SK-N-SH (cell line): ENCODE results near the gene CALCB. TPM values are rescaled to one million over a fixed set of nuclear protein-coding genes. Genes with fewer than 3 reads are reported as not detected.

ENCODE experiments used
- CTCF ChIA-PET: fragments of 300-600, 350-600 bp; formaldehyde crosslinking; extraction: SDS; loops from one replicate; lab custom pipeline; 2021; lab: Yijun Ruan, JAX
- POLR2A ChIA-PET: fragments of 350-600 bp; sonication (Branson Sonifier 250); formaldehyde crosslinking; extraction: SDS; loops from one replicate; lab custom pipeline; 2020; ENCODE audit warnings: antibody characterized with exemption, inconsistent platforms; lab: Yijun Ruan, JAX
- DNase-seq: peaks from one replicate; pipeline ENCODE4 v3.0.0; 2012
- H2AFZ ChIP-seq: fragments of 200-600 bp; sonication (generic); 2 replicates; pipeline ENCODE4 v1.8.1; 2016; ENCODE audit warnings: antibody characterized with exemption, mild to moderate bottlenecking, low read depth
- H3F3A ChIP-seq: fragments of 200-600 bp; sonication (generic); replicated peaks from 2 replicates; pipeline ENCODE3; 2016; ENCODE audit warnings: antibody characterized with exemption, mild to moderate bottlenecking; ENCODE audit not compliant: insufficient read depth
- H3K27ac ChIP-seq, 2 experiments: fragments of 200-500 bp in 1 of 2; fragments of 200-600 bp in 1 of 2; sonication (Bioruptor generic) in 1 of 2; sonication (generic), shearing (Covaris generic) in 1 of 2; 2 replicates each; pipeline versions ENCODE4 v1.5.1 to v1.6.1; 2014 to 2016; ENCODE audit warnings: low read depth in 2 of 2, inconsistent platforms in 1 of 2, low read length in 1 of 2, mild to moderate bottlenecking in 1 of 2, mixed read lengths in 1 of 2
- H3K27me3 ChIP-seq: fragments of 200-600 bp; sonication (generic), shearing (Covaris generic); 2 replicates; pipeline ENCODE4 v1.6.1; 2016; ENCODE audit warnings: mixed run types; ENCODE audit not compliant: insufficient read depth
- H3K36me3 ChIP-seq, 2 experiments: fragments of 200-500 bp in 1 of 2; fragments of 200-600 bp in 1 of 2; sonication (Bioruptor generic) in 1 of 2; sonication (generic) in 1 of 2; replicated peaks in 1 of 2; 2 replicates each; pipeline versions ENCODE3 to v1.5.1; 2014 to 2016; ENCODE audit warnings: low read length in 1 of 2, mild to moderate bottlenecking in 1 of 2; ENCODE audit not compliant: insufficient read depth in 2 of 2, control insufficient read depth in 1 of 2
- H3K4me1 ChIP-seq, 2 experiments: fragments of 200-500 bp in 1 of 2; fragments of 200-600 bp in 1 of 2; sonication (Bioruptor generic) in 1 of 2; sonication (generic), shearing (Covaris generic) in 1 of 2; 2 replicates each; pipeline versions ENCODE4 v1.5.1 to v1.6.1; 2014 to 2016; ENCODE audit warnings: low read depth in 1 of 2, low read length in 1 of 2, mixed run types in 1 of 2; ENCODE audit not compliant: insufficient read depth in 2 of 2, control insufficient read depth in 1 of 2
- H3K4me2 ChIP-seq: fragments of 200-600 bp; sonication (generic), shearing (Covaris generic); 2 replicates; pipeline ENCODE4 v1.6.1; 2017; ENCODE audit warnings: mixed run types
- H3K4me3 ChIP-seq, 2 experiments: fragments of 200-500 bp in 1 of 2; fragments of 200-600 bp in 1 of 2; sonication (Bioruptor generic) in 1 of 2; sonication (generic), shearing (Covaris generic) in 1 of 2; 2 replicates each; pipeline versions ENCODE4 v1.5.1 to v1.8.1; 2014 to 2016; ENCODE audit warnings: low read depth in 2 of 2, inconsistent platforms in 1 of 2, low read length in 1 of 2, mild to moderate bottlenecking in 1 of 2, mixed read lengths in 1 of 2, moderate library complexity in 1 of 2
- H3K79me2 ChIP-seq: fragments of 200-600 bp; sonication (generic); 2 replicates; pipeline ENCODE4 v1.8.1; 2017; ENCODE audit warnings: mild to moderate bottlenecking; ENCODE audit not compliant: insufficient read depth
- H3K9ac ChIP-seq: fragments of 200-600 bp; sonication (generic); 2 replicates; pipeline ENCODE4 v1.6.1; 2017; ENCODE audit warnings: mixed run types
- H3K9me2 ChIP-seq: fragments of 200-600 bp; sonication (generic); 2 replicates; pipeline ENCODE4 v1.6.1; 2017; ENCODE audit warnings: mixed run types
- H3K9me3 ChIP-seq: fragments of 200-600 bp; sonication (generic); 2 replicates; pipeline ENCODE4 v1.6.1; 2017; ENCODE audit warnings: mixed run types, mild to moderate bottlenecking, moderate library complexity
- H4K20me1 ChIP-seq: fragments of 200-600 bp; sonication (generic); 2 replicates; pipeline ENCODE4 v1.6.1; 2017; ENCODE audit warnings: mild to moderate bottlenecking, mixed run types; ENCODE audit not compliant: insufficient read depth
- CHD2 ChIP-seq: fragments of 150-350 bp; IDR thresholded peaks from 2 replicates; pipeline ENCODE4 v1.6.1; 2018; ENCODE audit warnings: low read length; ENCODE audit not compliant: partially characterized antibody
- ELF1 ChIP-seq: IDR thresholded peaks from 2 replicates; pipeline ENCODE4 v1.4.0; 2012
- EZH2phosphoT487 ChIP-seq: fragments of 200-600 bp; sonication (generic); IDR thresholded peaks from 2 replicates; pipeline ENCODE4 v1.6.1; 2017; ENCODE audit warnings: low read depth, mixed run types, mild to moderate bottlenecking, antibody characterized with exemption, moderate library complexity, borderline replicate concordance
- GABPA ChIP-seq: IDR thresholded peaks from 2 replicates; pipeline ENCODE4 v1.4.0; 2012; ENCODE audit warnings: low read depth, mild to moderate bottlenecking
- GATA2 ChIP-seq: sonication (generic); formaldehyde crosslinking; IDR thresholded peaks from 2 replicates; pipeline ENCODE4 v1.5.0; 2020; ENCODE audit warnings: mild to moderate bottlenecking, missing genetic modification reagents
- IRF3 ChIP-seq: fragments of 150-350 bp; IDR thresholded peaks from 2 replicates; pipeline ENCODE4 v1.6.1; 2016; ENCODE audit warnings: mild to moderate bottlenecking, low read depth, low read length
- MEF2A ChIP-seq: IDR thresholded peaks from 2 replicates; pipeline ENCODE4 v1.4.0; 2012; ENCODE audit warnings: low read depth, borderline replicate concordance
- MXI1 ChIP-seq: IDR thresholded peaks from 2 replicates; pipeline ENCODE4 v1.6.1; 2012; ENCODE audit warnings: mild to moderate bottlenecking, low read depth, low read length, improper control_type of control experiment
- NFIC ChIP-seq: IDR thresholded peaks from 2 replicates; pipeline ENCODE4 v1.4.0; 2012; ENCODE audit warnings: borderline replicate concordance
- PBX3 ChIP-seq: IDR thresholded peaks from 2 replicates; pipeline ENCODE4; 2012
- RCOR1 ChIP-seq: fragments of 150-350 bp; IDR thresholded peaks from 2 replicates; pipeline ENCODE4 v1.6.1; 2017; ENCODE audit warnings: antibody characterized with exemption, low read length
- RFX5 ChIP-seq: IDR thresholded peaks from 2 replicates; pipeline ENCODE4 v1.6.1; 2012; ENCODE audit warnings: mild to moderate bottlenecking, improper control_type of control experiment, low read length
- RXRA ChIP-seq: IDR thresholded peaks from 2 replicates; pipeline ENCODE4 v1.4.0; 2012; ENCODE audit warnings: low read depth, mild to moderate bottlenecking, borderline replicate concordance
- SIN3A ChIP-seq: IDR thresholded peaks from 2 replicates; pipeline ENCODE4 v1.6.1; 2012; ENCODE audit warnings: low read depth, mild to moderate bottlenecking, low read length, moderate library complexity, borderline replicate concordance
- SMC3 ChIP-seq: IDR thresholded peaks from 2 replicates; pipeline ENCODE4 v1.6.1; 2012; ENCODE audit warnings: low read depth, low read length, improper control_type of control experiment
- TCF12 ChIP-seq: IDR thresholded peaks from 2 replicates; pipeline ENCODE4 v1.4.0; 2012
- polyA plus RNA-seq, 3 experiments: library from polyadenylated mRNA; depleted of rRNA; stranded (reverse); fragments of >200 nt; gene quantifications; 2 replicates each; pipeline ENCODE4 v1.2.3, GENCODE V29; 2012
- TF ChIP-seq, protein P1 (sequence below): fragments of 150-350 bp; IDR thresholded peaks from 2 replicates; pipeline ENCODE4 v1.6.1; 2017; ENCODE audit warnings: antibody characterized with exemption, low read length, low read depth, borderline replicate concordance
- TF ChIP-seq, protein P2 (sequence below): IDR thresholded peaks from 2 replicates; pipeline ENCODE4 v1.4.0; 2012; ENCODE audit warnings: low read depth, borderline replicate concordance
- TF ChIP-seq, protein P3 (sequence below): IDR thresholded peaks from 2 replicates; pipeline ENCODE4 v1.4.0; 2012; ENCODE audit warnings: low read depth, borderline replicate concordance

CALCB gene
- polyA plus RNA-seq, 1 of the 3 experiments (the other 2 are of a cell fraction), result 0.07 TPM

GRCh38 chr11:15118431-15118830 lies 45.0 kb downstream of the CALCB start:
- H4K20me1 ChIP-seq, result no peaks in the 10 kb centered on the region
- H3K27ac ChIP-seq, result no peak overlapping the region
- H3K4me2 ChIP-seq, result no peak overlapping the region
- no peaks in the 10 kb centered on the region for H3K79me2 ChIP-seq
- no peak overlapping the region for H2AFZ ChIP-seq
- H3F3A ChIP-seq, result no peaks in the 10 kb centered on the region
- no peak overlapping the region for H3K4me3 ChIP-seq
- H3K27me3 ChIP-seq, result no peaks in the 10 kb centered on the region; the same call in 1 of the 2 replicates
- TF ChIP-seq, protein P1, sequence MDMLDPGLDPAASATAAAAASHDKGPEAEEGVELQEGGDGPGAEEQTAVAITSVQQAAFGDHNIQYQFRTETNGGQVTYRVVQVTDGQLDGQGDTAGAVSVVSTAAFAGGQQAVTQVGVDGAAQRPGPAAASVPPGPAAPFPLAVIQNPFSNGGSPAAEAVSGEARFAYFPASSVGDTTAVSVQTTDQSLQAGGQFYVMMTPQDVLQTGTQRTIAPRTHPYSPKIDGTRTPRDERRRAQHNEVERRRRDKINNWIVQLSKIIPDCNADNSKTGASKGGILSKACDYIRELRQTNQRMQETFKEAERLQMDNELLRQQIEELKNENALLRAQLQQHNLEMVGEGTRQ, result no peak
- TF ChIP-seq, protein P2, sequence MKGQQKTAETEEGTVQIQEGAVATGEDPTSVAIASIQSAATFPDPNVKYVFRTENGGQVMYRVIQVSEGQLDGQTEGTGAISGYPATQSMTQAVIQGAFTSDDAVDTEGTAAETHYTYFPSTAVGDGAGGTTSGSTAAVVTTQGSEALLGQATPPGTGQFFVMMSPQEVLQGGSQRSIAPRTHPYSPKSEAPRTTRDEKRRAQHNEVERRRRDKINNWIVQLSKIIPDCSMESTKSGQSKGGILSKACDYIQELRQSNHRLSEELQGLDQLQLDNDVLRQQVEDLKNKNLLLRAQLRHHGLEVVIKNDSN, result no peak
- TF ChIP-seq SIN3A (no peak), NFIC (no peak), GATA2 (CRISPR knock-in tag) (no peak), RXRA (no peak), TCF12 (no peak), MXI1 (no peak), PBX3 (no peak), RFX5 (no peak), GABPA (no peak), IRF3 (no peak), SMC3 (no peak), MEF2A (no peak), CHD2 (no peak), EZH2phosphoT487 (no peak), RCOR1 (no peak), ELF1 (no peak)
- TF ChIP-seq, protein P3, sequence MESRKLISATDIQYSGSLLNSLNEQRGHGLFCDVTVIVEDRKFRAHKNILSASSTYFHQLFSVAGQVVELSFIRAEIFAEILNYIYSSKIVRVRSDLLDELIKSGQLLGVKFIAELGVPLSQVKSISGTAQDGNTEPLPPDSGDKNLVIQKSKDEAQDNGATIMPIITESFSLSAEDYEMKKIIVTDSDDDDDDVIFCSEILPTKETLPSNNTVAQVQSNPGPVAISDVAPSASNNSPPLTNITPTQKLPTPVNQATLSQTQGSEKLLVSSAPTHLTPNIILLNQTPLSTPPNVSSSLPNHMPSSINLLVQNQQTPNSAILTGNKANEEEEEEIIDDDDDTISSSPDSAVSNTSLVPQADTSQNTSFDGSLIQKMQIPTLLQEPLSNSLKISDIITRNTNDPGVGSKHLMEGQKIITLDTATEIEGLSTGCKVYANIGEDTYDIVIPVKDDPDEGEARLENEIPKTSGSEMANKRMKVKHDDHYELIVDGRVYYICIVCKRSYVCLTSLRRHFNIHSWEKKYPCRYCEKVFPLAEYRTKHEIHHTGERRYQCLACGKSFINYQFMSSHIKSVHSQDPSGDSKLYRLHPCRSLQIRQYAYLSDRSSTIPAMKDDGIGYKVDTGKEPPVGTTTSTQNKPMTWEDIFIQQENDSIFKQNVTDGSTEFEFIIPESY, result no peak
- TF ChIP-seq, all 33 proteins: peak for 0
- Histone ChIP-seq H3K36me3 (no peaks in the 10 kb centered on the region), H3K4me1 (peaks cover 0 to 7% of the 10 kb centered on the region in 2 experiments; a peak in 1 of 4 replicates), H3K9me3 (no peaks in the 10 kb centered on the region), H3K9ac (no peak overlapping the region), H3K9me2 (no peaks in the 10 kb centered on the region)
- POLR2A ChIA-PET, result no interaction called here
- CTCF ChIA-PET, result interaction anchor here (0.7 to 3.6 kb wide), 4 partner anchors 9 to 211 kb away, joined by 3 to 22 read pairs (median 4); no protein-coding TSS in a partner anchor
- no peak for DNase-seq
